ENCODE measurements around the gene ACTR8. TPM values are rescaled to one million over a fixed set of nuclear protein-coding genes. Genes with fewer than 3 reads are reported as not detected.

The ACTR8 gene
- total RNA-seq, 1 experiment from 2014 or later: 37.1 TPM

DNA sequence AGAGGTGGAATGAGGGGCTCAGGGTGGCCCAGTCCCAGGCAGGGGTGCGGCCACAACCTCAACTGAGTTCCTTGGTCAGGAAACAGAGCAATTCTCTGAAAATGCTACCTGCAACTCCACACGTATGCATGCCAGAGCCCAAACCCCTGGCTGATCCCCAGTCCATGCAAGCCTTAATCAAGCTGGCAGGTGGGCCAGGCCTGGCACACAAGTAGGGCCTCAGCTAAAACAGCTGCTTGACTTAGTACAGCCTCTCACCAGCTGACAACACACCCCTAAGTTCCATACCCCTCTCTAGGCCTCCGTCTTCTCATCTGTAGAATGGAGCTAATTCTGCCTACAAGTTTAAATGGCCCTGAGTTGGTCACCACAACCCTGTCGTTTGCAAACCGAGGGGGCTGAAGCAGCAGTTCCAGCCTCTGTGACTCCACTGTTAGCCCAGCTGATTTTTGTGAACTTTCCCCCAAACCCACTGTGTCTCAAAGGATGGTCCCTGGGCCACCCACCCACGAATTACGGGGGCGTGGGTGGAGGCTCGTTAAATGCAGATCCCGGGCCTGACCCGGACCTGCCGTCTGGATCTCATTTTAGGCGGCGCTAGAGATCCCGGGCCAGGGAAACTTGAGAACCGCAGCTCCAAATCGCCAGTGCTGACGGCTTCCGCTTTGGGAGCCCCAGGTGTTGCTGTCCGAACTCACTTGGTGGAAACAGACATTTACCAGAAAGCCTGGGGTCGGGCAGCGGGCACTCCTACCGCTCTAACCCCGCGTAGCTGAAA lies 36.7 kb downstream of the ACTR8 start:
- intact Hi-C loops (cut with micrococcal nuclease): no loop called here
- TF ChIP-seq, protein P1, sequence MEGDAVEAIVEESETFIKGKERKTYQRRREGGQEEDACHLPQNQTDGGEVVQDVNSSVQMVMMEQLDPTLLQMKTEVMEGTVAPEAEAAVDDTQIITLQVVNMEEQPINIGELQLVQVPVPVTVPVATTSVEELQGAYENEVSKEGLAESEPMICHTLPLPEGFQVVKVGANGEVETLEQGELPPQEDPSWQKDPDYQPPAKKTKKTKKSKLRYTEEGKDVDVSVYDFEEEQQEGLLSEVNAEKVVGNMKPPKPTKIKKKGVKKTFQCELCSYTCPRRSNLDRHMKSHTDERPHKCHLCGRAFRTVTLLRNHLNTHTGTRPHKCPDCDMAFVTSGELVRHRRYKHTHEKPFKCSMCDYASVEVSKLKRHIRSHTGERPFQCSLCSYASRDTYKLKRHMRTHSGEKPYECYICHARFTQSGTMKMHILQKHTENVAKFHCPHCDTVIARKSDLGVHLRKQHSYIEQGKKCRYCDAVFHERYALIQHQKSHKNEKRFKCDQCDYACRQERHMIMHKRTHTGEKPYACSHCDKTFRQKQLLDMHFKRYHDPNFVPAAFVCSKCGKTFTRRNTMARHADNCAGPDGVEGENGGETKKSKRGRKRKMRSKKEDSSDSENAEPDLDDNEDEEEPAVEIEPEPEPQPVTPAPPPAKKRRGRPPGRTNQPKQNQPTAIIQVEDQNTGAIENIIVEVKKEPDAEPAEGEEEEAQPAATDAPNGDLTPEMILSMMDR (IDR thresholded peaks at IDR 0.05; ENCODE audit: unreplicated experiment): no peak
- Mint-ChIP-seq H3K4me3 (ENCODE audit: unreplicated experiment) (peak overlapping the region; percentile 61), H3K27me3 (ENCODE audit: insufficient read depth, unreplicated experiment) (no peaks in the 10 kb centered on the region), H3K36me3 (ENCODE audit: insufficient read depth, unreplicated experiment) (no peaks in the 10 kb centered on the region), H3K9me3 (ENCODE audit: unreplicated experiment) (no peaks in the 10 kb centered on the region), H3K27ac (ENCODE audit: low read depth, unreplicated experiment) (no peak overlapping the region), H3K4me1 (ENCODE audit: insufficient read depth, unreplicated experiment) (no peaks in the 10 kb centered on the region)
- POLR2A ChIA-PET: interaction anchor here (0.8 kb wide), 1 partner anchor 46 kb away, joined by 4 read pairs; the partner anchor contains the start of gene SELENOK
- no TSS peak for BruUV-seq (replicated peaks)
- CTCF ChIA-PET: interaction anchor here (0.5 to 1.0 kb wide), 5 partner anchors 8 to 529 kb away, joined by 3 to 6 read pairs (median 4); no protein-coding TSS in a partner anchor
- DNase-seq (ENCODE audit: unreplicated experiment): peak; percentile 47

DNA sequence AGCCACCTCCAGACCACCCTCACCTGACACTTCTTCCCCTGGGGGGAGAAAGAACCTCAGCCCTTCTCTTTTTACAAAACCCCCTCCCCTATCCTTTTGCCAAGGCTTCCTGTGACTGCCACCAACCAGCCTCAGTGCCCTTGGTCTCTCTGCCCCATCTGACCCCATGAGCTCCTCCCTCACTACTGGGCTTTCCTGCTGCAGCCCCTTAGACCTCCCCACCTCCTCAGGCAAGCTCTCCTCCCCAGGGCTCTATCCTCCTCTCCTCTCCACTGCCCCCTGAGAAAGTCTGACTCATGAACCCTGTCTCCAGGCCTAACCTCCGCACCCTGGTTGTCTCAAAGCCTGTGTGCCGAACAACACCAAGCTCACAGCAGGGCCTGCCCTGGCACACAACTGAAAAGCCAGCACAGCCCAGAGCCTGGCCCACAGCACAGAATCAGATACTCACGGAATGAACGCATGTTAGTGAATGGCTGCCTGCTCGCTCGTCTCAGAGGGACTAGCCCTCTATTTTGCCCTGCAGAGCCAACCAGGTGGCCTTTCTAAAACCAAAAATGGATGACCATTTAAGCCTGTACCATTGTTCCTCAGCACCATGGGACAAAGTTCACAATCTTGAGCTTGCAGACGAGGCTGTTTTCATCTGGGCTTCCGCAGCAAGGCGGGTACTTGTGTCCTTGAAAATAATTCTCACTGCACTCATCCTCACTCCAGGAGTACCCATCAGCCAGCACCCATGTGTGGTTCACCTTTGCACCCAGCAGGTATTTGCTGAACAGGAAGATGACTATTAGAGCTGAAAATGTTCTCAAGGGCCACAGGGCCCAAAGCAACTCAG lies 37.5 kb downstream of the ACTR8 start:
- no peak overlapping the region for H3K27ac Mint-ChIP-seq (ENCODE audit: low read depth, unreplicated experiment)
- no peaks in the 10 kb centered on the region for H3K36me3 Mint-ChIP-seq (ENCODE audit: insufficient read depth, unreplicated experiment)
- H3K4me1 Mint-ChIP-seq (ENCODE audit: insufficient read depth, unreplicated experiment): no peaks in the 10 kb centered on the region
- H3K9me3 Mint-ChIP-seq (ENCODE audit: unreplicated experiment): no peaks in the 10 kb centered on the region
- ChIA-PET POLR2A (no interaction called here), CTCF (no interaction called here)
- TF ChIP-seq, protein P1 (IDR thresholded peaks at IDR 0.05; ENCODE audit: unreplicated experiment): no peak
- no peak overlapping the region for H3K4me3 Mint-ChIP-seq (ENCODE audit: unreplicated experiment)
- no peak for DNase-seq (ENCODE audit: unreplicated experiment)
- no peaks in the 10 kb centered on the region for H3K27me3 Mint-ChIP-seq (ENCODE audit: insufficient read depth, unreplicated experiment)
- BruUV-seq (replicated peaks): no TSS peak
- intact Hi-C loops (cut with micrococcal nuclease): no loop called here

DNA sequence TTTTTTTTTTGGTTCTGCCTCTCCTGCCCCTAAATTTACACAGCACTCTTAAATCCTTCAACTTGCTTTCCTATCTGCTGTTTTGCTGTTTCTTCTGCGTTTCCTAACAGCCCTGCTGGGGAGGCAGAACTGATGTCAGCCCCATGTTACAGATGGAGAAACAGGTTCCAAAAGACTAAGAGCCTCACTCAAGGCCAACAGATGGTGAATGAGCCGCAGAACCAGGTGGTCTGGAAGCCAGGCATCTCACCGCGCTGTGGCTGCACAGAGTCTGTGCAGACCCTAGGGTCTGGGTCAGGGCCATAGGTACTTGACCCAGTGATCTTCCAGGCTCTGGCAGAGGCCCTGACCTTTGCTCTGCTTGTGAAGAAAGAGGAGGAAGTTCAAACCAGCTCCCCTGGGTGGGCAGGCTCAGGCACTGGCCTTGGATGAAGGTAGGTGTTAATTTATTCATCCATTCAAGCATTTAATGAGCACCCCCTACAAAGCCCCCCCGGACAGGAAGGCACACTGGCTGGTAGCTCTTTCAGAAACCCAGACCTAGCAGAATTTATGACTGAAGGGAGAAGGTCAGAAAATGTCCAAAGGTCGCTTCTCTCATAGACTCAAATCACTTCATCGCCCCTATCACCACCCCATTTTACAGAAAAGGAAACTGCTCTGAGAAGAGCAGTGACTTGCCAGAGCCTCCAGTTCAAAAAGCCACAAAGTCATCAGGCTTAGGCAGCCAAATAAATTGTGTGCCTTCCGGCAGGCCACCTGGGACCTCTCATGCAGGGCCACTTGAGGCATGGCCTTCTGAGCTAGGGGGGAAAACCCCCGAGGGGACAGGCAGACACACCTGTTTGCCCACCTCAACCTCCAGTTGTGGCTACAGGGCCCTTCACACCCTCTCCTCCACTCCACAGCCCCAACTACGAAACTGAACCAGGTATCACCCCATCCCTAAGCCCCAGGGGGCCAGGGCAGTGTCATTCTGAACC lies 38.5 kb downstream of the ACTR8 start:
- H3K27me3 Mint-ChIP-seq (ENCODE audit: insufficient read depth, unreplicated experiment): no peaks in the 10 kb centered on the region
- POLR2A ChIA-PET: no interaction called here
- TF ChIP-seq, protein P1 (IDR thresholded peaks at IDR 0.05; ENCODE audit: unreplicated experiment): no peak
- H3K4me3 Mint-ChIP-seq (ENCODE audit: unreplicated experiment): no peak overlapping the region
- H3K27ac Mint-ChIP-seq (ENCODE audit: low read depth, unreplicated experiment): no peak overlapping the region
- BruUV-seq (replicated peaks): no TSS peak
- intact Hi-C loops (cut with micrococcal nuclease): no loop called here
- no peak for DNase-seq (ENCODE audit: unreplicated experiment)
- H3K36me3 Mint-ChIP-seq (ENCODE audit: insufficient read depth, unreplicated experiment): no peaks in the 10 kb centered on the region
- CTCF ChIA-PET: no interaction called here
- no peaks in the 10 kb centered on the region for H3K9me3 Mint-ChIP-seq (ENCODE audit: unreplicated experiment)
- no peaks in the 10 kb centered on the region for H3K4me1 Mint-ChIP-seq (ENCODE audit: insufficient read depth, unreplicated experiment)
